ENCODE results near the gene PIGU. TPM values are rescaled to one million over a fixed set of nuclear protein-coding genes. Genes with fewer than 3 reads are reported as not detected.

Gene PIGU
- total RNA-seq, 4 donors from 2014 or later = 5.1 to 16.4 (median 8.5) TPM

DNA sequence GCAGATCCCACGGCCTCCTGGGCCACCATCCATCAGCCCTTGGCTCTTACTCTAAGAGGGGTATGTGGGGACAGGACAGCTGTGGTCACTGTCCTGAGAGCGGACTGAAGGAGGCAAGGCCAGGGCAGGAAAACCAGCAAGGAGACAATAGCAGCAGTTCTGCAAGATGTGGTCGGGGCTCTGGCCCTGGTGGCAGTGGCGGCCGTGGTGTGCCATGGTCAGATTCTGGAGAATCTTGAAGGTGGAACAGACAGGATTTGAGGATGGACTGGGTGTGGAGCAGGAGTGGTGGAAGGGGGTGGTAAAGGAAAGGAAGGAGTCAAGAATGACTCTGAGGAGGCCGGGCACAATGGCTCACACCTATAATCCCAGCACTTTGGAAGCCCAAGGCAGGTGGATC is 124.3 kb downstream of the PIGU start:
- intact Hi-C loops (cut with DNase I; ENCODE audit: low total_unique reads) = no loop called here
- DNase-seq (ENCODE audit: low spot score in 2 of 2) = no peak
- 87 to 97% methylated on average over 6 of the region's 6 CpGs for WGBS, 2 donors
- TF ChIP-seq CTCF (IDR thresholded peaks at IDR 0.05) (no peak), POLR2A (IDR thresholded peaks at IDR 0.05) (no peak)
- no peak overlapping the region for H3K4me3 ChIP-seq (ENCODE audit: low read depth, poor library complexity, severe bottlenecking)

- no peak overlapping the region for H3K4me3 ChIP-seq (ENCODE audit: low read depth, poor library complexity, severe bottlenecking)
- intact Hi-C loops (cut with DNase I; ENCODE audit: low total_unique reads) = no loop called here
- TF ChIP-seq CTCF (IDR thresholded peaks at IDR 0.05) (no peak), POLR2A (IDR thresholded peaks at IDR 0.05) (no peak)
- DNase-seq (ENCODE audit: low spot score in 2 of 2) = no peak
- WGBS, 2 donors = 88 to 92% methylated on average over 13 of the region's 13 CpGs
Measured at GRCh38 chr20:34549929-34550305, 127.0 kb downstream of the PIGU start.

- intact Hi-C loops (cut with DNase I; ENCODE audit: low total_unique reads) = no loop called here
- WGBS, 2 donors = 44 to 58% methylated on average over 20 of the region's 20 CpGs
- DNase-seq (ENCODE audit: low spot score in 2 of 2) = no peak
- no peak overlapping the region for H3K4me3 ChIP-seq (ENCODE audit: low read depth, poor library complexity, severe bottlenecking)
- TF ChIP-seq CTCF (IDR thresholded peaks at IDR 0.05) (no peak), POLR2A (IDR thresholded peaks at IDR 0.05) (no peak)
Measured at GRCh38 chr20:34549291-34549928, 127.5 kb downstream of the PIGU start.

DNA sequence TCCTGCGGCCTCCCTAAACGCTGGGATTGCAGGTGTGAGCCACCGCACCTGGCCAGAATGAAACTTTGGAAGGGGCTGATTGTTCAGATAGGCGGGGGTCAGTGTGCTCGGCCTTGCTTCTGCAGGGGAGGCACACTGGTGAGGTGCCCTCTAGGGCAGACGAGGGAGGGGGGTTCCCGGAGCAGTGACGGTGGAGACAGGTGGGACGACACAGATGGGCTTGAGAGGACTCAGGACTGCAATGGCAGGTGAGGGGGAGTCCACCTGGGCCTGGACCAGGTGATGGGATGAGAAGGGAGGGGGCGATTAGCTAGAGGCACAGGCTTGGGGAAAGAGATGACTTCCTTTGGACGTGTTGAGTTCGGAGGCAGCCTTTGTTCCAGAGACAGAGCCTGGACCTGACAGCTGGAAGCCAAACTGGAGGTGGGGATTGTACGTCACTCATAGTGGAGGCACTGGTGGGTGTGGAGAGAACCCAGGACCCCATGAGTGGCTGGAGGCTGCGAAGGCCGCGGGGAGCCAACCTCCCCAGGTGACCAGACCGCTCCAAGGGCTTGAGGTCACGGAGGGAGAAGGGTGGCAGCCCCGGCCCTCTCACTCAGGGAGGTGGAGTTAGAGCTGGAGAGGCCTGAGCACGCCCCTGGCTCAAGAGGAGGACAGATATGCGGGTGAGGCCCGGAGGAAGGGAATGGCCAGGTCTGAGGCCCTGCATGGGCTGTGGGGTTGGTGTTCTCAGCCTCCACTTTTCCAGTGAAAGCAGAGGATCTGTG is 128.9 kb downstream of the PIGU start:
- H3K4me3 ChIP-seq (ENCODE audit: low read depth, poor library complexity, severe bottlenecking) = no peak overlapping the region
- 93% methylated on average over 22 of the region's 22 CpGs for WGBS, 2 donors
- intact Hi-C loops (cut with DNase I; ENCODE audit: low total_unique reads) = no loop called here
- TF ChIP-seq CTCF (IDR thresholded peaks at IDR 0.05) (no peak), POLR2A (IDR thresholded peaks at IDR 0.05) (no peak)
- no peak for DNase-seq (ENCODE audit: low spot score in 2 of 2)

- no peak for DNase-seq (ENCODE audit: low spot score in 2 of 2)
- 83 to 90% methylated on average over 11 of the region's 11 CpGs for WGBS, 2 donors
- intact Hi-C loops (cut with DNase I; ENCODE audit: low total_unique reads) = no loop called here
- TF ChIP-seq POLR2A (IDR thresholded peaks at IDR 0.05) = no peak
- no peak overlapping the region for H3K4me3 ChIP-seq (ENCODE audit: low read depth, poor library complexity, severe bottlenecking)
Measured at GRCh38 chr20:34546751-34547181, 130.1 kb downstream of the PIGU start.

- no peak overlapping the region for H3K4me3 ChIP-seq (ENCODE audit: low read depth, poor library complexity, severe bottlenecking)
- 20 to 31% methylated on average over 19 of the region's 19 CpGs for WGBS, 2 donors
- intact Hi-C loops (cut with DNase I; ENCODE audit: low total_unique reads) = no loop called here
- DNase-seq (ENCODE audit: low spot score in 2 of 2) = no peak
- TF ChIP-seq CTCF (IDR thresholded peaks at IDR 0.05) (no peak), POLR2A (IDR thresholded peaks at IDR 0.05) (no peak)
Measured at GRCh38 chr20:34544109-34544796, 132.6 kb downstream of the PIGU start.

All from lower leg skin (tissue), 4 donors.